C4-2B (cell line): ENCODE measurements around the gene THADA.

Source experiments
- H3K27ac ChIP-seq: fragments of 450-650 bp; 2 replicates; pipeline ENCODE4 v1.5.1; 2017
- ZFX ChIP-seq: fragments of 450-650 bp; IDR thresholded peaks from 2 replicates; pipeline ENCODE4 v1.6.1; 2017
- TF ChIP-seq, protein P1 (sequence below): fragments of 450-650 bp; conservative IDR thresholded peaks from 2 replicates; pipeline ENCODE4 v1.5.1; 2017; ENCODE audit warnings: mild to moderate bottlenecking

The THADA gene

GRCh38 chr2:43215673-43216255 is 380.1 kb downstream of the THADA start:
- no peak overlapping the region for H3K27ac ChIP-seq
- TF ChIP-seq, protein P1, sequence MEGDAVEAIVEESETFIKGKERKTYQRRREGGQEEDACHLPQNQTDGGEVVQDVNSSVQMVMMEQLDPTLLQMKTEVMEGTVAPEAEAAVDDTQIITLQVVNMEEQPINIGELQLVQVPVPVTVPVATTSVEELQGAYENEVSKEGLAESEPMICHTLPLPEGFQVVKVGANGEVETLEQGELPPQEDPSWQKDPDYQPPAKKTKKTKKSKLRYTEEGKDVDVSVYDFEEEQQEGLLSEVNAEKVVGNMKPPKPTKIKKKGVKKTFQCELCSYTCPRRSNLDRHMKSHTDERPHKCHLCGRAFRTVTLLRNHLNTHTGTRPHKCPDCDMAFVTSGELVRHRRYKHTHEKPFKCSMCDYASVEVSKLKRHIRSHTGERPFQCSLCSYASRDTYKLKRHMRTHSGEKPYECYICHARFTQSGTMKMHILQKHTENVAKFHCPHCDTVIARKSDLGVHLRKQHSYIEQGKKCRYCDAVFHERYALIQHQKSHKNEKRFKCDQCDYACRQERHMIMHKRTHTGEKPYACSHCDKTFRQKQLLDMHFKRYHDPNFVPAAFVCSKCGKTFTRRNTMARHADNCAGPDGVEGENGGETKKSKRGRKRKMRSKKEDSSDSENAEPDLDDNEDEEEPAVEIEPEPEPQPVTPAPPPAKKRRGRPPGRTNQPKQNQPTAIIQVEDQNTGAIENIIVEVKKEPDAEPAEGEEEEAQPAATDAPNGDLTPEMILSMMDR = no peak

DNA sequence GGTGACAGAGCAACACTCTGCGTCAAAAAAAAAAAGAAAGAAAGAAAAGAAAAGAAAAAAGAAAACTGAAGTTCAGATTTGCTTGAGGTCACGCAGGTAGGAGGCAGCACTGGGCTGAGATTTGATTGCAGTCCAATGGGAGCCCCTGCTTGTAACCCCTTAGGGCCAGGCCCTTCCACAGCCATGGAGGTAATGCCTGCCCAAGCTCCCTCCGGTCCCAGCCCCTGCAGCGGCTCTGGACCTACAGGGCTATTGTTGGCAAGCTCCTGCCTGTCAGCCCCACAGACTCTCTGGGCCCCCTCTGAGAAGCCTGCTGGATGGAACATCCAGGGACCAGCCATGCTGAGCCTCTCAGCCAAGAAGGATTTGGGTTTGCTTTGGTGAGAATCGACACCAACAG is 381.6 kb downstream of the THADA start:
- no peak overlapping the region for H3K27ac ChIP-seq
- TF ChIP-seq, protein P1 = no peak
- TF ChIP-seq ZFX = no peak

- no peak overlapping the region for H3K27ac ChIP-seq
- no peak for TF ChIP-seq ZFX
- TF ChIP-seq, protein P1 = no peak
These were observed 382.9 kb downstream of the THADA start for GRCh38 chr2:43212931-43213330.

DNA sequence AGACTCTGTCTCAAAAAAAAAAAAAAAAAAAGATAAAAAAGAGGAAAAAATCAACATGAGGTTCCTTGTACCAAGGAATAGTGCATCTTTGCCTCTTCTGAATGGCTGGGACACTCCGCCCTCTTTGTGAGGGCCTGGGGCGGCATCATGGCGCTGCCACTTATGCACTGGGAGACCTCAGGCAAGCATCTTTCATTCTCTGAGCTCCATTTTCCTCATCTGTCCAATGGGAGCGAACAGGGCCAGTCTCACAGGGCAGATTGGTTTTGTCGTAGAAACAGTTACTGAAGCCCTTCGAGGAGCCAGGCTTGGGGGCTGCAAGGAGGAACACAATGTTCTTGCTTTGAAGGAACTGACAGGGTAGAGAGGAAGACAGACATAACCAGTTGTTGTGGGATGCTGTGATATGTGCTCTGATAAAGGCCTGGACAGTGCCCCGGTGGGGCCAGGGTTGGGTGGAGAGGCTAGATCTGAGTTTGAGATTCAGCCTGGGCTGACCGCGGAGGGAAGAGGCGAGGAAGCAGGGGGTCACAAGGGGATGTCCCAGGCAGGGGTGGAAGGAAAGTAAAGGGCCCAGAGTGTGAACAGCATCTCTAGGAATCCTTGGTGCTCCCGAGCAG is 383.5 kb downstream of the THADA start:
- no peak overlapping the region for H3K27ac ChIP-seq
- no peak for TF ChIP-seq ZFX
- TF ChIP-seq, protein P1 = no peak

GRCh38 chr2:43210467-43211303 is 385.2 kb downstream of the THADA start:
- TF ChIP-seq, protein P1 = no peak
- TF ChIP-seq ZFX = no peak
- no peak overlapping the region for H3K27ac ChIP-seq

- TF ChIP-seq, protein P1 = no peak
- TF ChIP-seq ZFX = no peak
- H3K27ac ChIP-seq = no peak overlapping the region
These were observed 385.7 kb downstream of the THADA start for GRCh38 chr2:43210125-43210466.

- no peak for TF ChIP-seq ZFX
- TF ChIP-seq, protein P1 = no peak
- H3K27ac ChIP-seq = no peak overlapping the region
These were observed 386.6 kb downstream of the THADA start for GRCh38 chr2:43209204-43209717.
